Measurements from ENCODE around the gene TNS1. TPM values are rescaled to one million over a fixed set of nuclear protein-coding genes. Genes with fewer than 3 reads are reported as not detected.

Gene TNS1
- total and polyA plus RNA-seq, 4 donors = 67.0 to 377 (median 208) TPM

GRCh38 chr2:217954971-217955740 lies 47.6 kb downstream of the TNS1 start:
- Histone ChIP-seq H3K9me3 (ENCODE audit: control insufficient read depth in 4 of 4, insufficient read depth in 3 of 4, low read length in 3 of 4) (no peaks in the 10 kb centered on the region), H3K36me3 (ENCODE audit: control insufficient read depth in 4 of 4, insufficient read depth in 4 of 4, low read length in 4 of 4) (peaks cover 0 to 16% (median 4%) of the 10 kb centered on the region in 4 donors), H3K4me1 (ENCODE audit: control insufficient read depth in 5 of 5, insufficient read depth in 5 of 5, low read length in 5 of 5) (peaks cover 17 to 58% (median 47%) of the 10 kb centered on the region in 5 donors), H3K4me3 (no peak overlapping the region), H3K27ac (ENCODE audit: low read depth in 1 of 2, low read length in 1 of 2) (peak overlapping the region; percentile 46 to 72), H3K27me3 (ENCODE audit: control insufficient read depth in 3 of 3, insufficient read depth in 3 of 3, low read length in 2 of 3) (no peaks in the 10 kb centered on the region), H3K9ac (ENCODE audit: insufficient read depth in 1 of 2, low read length in 2 of 2) (no peak overlapping the region)
- ATAC-seq (ENCODE audit: insufficient read depth, low FRiP score) = no peak
- TF ChIP-seq CTCF (IDR thresholded peaks at IDR 0.05; ENCODE audit: control extremely low read depth, extremely low read depth) = no peak
- 82 to 90% methylated on average over 15 of the region's 15 CpGs for WGBS, 2 donors
- DNase-seq = peak in 1 of 3 donors; percentile 12

GRCh38 chr2:217954469-217954868 lies 48.3 kb downstream of the TNS1 start:
- no peak for TF ChIP-seq CTCF (IDR thresholded peaks at IDR 0.05; ENCODE audit: control extremely low read depth, extremely low read depth)
- Histone ChIP-seq H3K9ac (ENCODE audit: insufficient read depth in 1 of 2, low read length in 2 of 2) (no peak overlapping the region), H3K9me3 (ENCODE audit: control insufficient read depth in 4 of 4, insufficient read depth in 3 of 4, low read length in 3 of 4) (no peaks in the 10 kb centered on the region), H3K36me3 (ENCODE audit: control insufficient read depth in 4 of 4, insufficient read depth in 4 of 4, low read length in 4 of 4) (peaks cover 0 to 16% (median 4%) of the 10 kb centered on the region in 4 donors), H3K4me1 (ENCODE audit: control insufficient read depth in 5 of 5, insufficient read depth in 5 of 5, low read length in 5 of 5) (peaks cover 14 to 57% (median 42%) of the 10 kb centered on the region in 5 donors), H3K27me3 (ENCODE audit: control insufficient read depth in 3 of 3, insufficient read depth in 3 of 3, low read length in 2 of 3) (no peaks in the 10 kb centered on the region), H3K27ac (ENCODE audit: low read depth in 1 of 2, low read length in 1 of 2) (peak overlapping the region; percentile 46 to 72), H3K4me3 (no peak overlapping the region)
- DNase-seq (peak in 1 of 3 donors; percentile 17), ATAC-seq (ENCODE audit: insufficient read depth, low FRiP score) (no peak)
- 44 to 66% methylated on average over 3 of the region's 3 CpGs for WGBS, 2 donors

- no peaks in the 10 kb centered on the region for H3K27me3 ChIP-seq (ENCODE audit: control insufficient read depth in 3 of 3, insufficient read depth in 3 of 3, low read length in 2 of 3)
- H3K36me3 ChIP-seq (ENCODE audit: control insufficient read depth in 4 of 4, insufficient read depth in 4 of 4, low read length in 4 of 4) = peaks cover 0 to 16% (median 4%) of the 10 kb centered on the region in 4 donors
- no peaks in the 10 kb centered on the region for H3K9me3 ChIP-seq (ENCODE audit: control insufficient read depth in 4 of 4, insufficient read depth in 3 of 4, low read length in 3 of 4)
- ATAC-seq (ENCODE audit: insufficient read depth, low FRiP score) (no peak), DNase-seq (peak in 1 of 3 donors; percentile 11)
- WGBS, 2 donors = 88% methylated on average over 9 of the region's 9 CpGs
- TF ChIP-seq CTCF (IDR thresholded peaks at IDR 0.05; ENCODE audit: control extremely low read depth, extremely low read depth) = no peak
- H3K9ac ChIP-seq (ENCODE audit: insufficient read depth in 1 of 2, low read length in 2 of 2) = peak overlapping the region in 1 of 2 donors; percentile 47
- H3K4me3 ChIP-seq = no peak overlapping the region
- peaks cover 14 to 61% (median 42%) of the 10 kb centered on the region in 5 donors for H3K4me1 ChIP-seq (ENCODE audit: control insufficient read depth in 5 of 5, insufficient read depth in 5 of 5, low read length in 5 of 5)
- H3K27ac ChIP-seq (ENCODE audit: low read depth in 1 of 2, low read length in 1 of 2) = peak overlapping the region; percentile 72 to 76
These were observed 48.7 kb downstream of the TNS1 start for GRCh38 chr2:217954051-217954450.
